ENCODE results near the gene RIMBP2.

The RIMBP2 gene

GRCh38 chr12:130375296-130376287 is 340.5 kb downstream of the RIMBP2 start:
- Histone ChIP-seq H4K20me1 (ENCODE audit: insufficient read depth, low read length) (no peaks in the 10 kb centered on the region), H3K36me3 (ENCODE audit: insufficient read depth, low read length) (no peaks in the 10 kb centered on the region), H3K4me2 (ENCODE audit: insufficient read depth, low read length) (no peak overlapping the region), H2AFZ (ENCODE audit: low read depth, low read length) (no peak overlapping the region), H3K9ac (ENCODE audit: low read depth, low read length) (no peak overlapping the region), H3K79me2 (ENCODE audit: insufficient read depth, low read length) (no peaks in the 10 kb centered on the region), H3K27ac (ENCODE audit: low read length) (no peak overlapping the region), H3K4me1 (ENCODE audit: insufficient read depth, low read length) (no peaks in the 10 kb centered on the region), H3K9me3 (ENCODE audit: insufficient read depth, low read length, severe bottlenecking) (no peaks in the 10 kb centered on the region), H3K4me3 (ENCODE audit: low read depth in 1 of 2, low read length in 2 of 2) (no peak overlapping the region), H3K27me3 (ENCODE audit: insufficient read depth, low read length, poor library complexity) (peaks cover 12% of the 10 kb centered on the region)
- no peak for ATAC-seq (ENCODE audit: insufficient read depth, low read depth)
- no peak for DNase-seq
- TF ChIP-seq EZH2 (IDR thresholded peaks at IDR 0.05; ENCODE audit: borderline replicate concordance, low read depth, low read length, severe bottlenecking) (no peak), CTCF (IDR thresholded peaks at IDR 0.05; ENCODE audit: borderline replicate concordance, extremely low read depth, low read length, poor library complexity, severe bottlenecking) (no peak)

- Histone ChIP-seq H3K9me3 (ENCODE audit: insufficient read depth, low read length, severe bottlenecking) (no peaks in the 10 kb centered on the region), H3K27me3 (ENCODE audit: insufficient read depth, low read length, poor library complexity) (peaks cover 12% of the 10 kb centered on the region), H3K9ac (ENCODE audit: low read depth, low read length) (no peak overlapping the region), H4K20me1 (ENCODE audit: insufficient read depth, low read length) (no peaks in the 10 kb centered on the region), H2AFZ (ENCODE audit: low read depth, low read length) (no peak overlapping the region), H3K4me2 (ENCODE audit: insufficient read depth, low read length) (no peak overlapping the region), H3K4me1 (ENCODE audit: insufficient read depth, low read length) (no peaks in the 10 kb centered on the region), H3K79me2 (ENCODE audit: insufficient read depth, low read length) (no peaks in the 10 kb centered on the region), H3K4me3 (ENCODE audit: low read depth in 1 of 2, low read length in 2 of 2) (no peak overlapping the region), H3K27ac (ENCODE audit: low read length) (no peak overlapping the region), H3K36me3 (ENCODE audit: insufficient read depth, low read length) (no peaks in the 10 kb centered on the region)
- no peak for DNase-seq
- no peak for ATAC-seq (ENCODE audit: insufficient read depth, low read depth)
- TF ChIP-seq EZH2 (IDR thresholded peaks at IDR 0.05; ENCODE audit: borderline replicate concordance, low read depth, low read length, severe bottlenecking) (no peak), CTCF (IDR thresholded peaks at IDR 0.05; ENCODE audit: borderline replicate concordance, extremely low read depth, low read length, poor library complexity, severe bottlenecking) (no peak)
Observed at GRCh38 chr12:130374083-130374482, 342.0 kb downstream of the RIMBP2 start.

GRCh38 chr12:130372936-130373335 is 343.2 kb downstream of the RIMBP2 start:
- H3K27ac ChIP-seq (ENCODE audit: low read length) = no peak overlapping the region
- H3K36me3 ChIP-seq (ENCODE audit: insufficient read depth, low read length) = no peaks in the 10 kb centered on the region
- no peak for DNase-seq
- no peak overlapping the region for H2AFZ ChIP-seq (ENCODE audit: low read depth, low read length)
- TF ChIP-seq EZH2 (IDR thresholded peaks at IDR 0.05; ENCODE audit: borderline replicate concordance, low read depth, low read length, severe bottlenecking) (no peak), CTCF (IDR thresholded peaks at IDR 0.05; ENCODE audit: borderline replicate concordance, extremely low read depth, low read length, poor library complexity, severe bottlenecking) (no peak)
- H3K9ac ChIP-seq (ENCODE audit: low read depth, low read length) = no peak overlapping the region
- H3K4me3 ChIP-seq (ENCODE audit: low read depth in 1 of 2, low read length in 2 of 2) = no peak overlapping the region
- no peaks in the 10 kb centered on the region for H3K4me1 ChIP-seq (ENCODE audit: insufficient read depth, low read length)
- H3K27me3 ChIP-seq (ENCODE audit: insufficient read depth, low read length, poor library complexity) = peaks cover 12% of the 10 kb centered on the region
- H3K79me2 ChIP-seq (ENCODE audit: insufficient read depth, low read length) = no peaks in the 10 kb centered on the region
- no peak for ATAC-seq (ENCODE audit: insufficient read depth, low read depth)
- H4K20me1 ChIP-seq (ENCODE audit: insufficient read depth, low read length) = no peaks in the 10 kb centered on the region
- H3K4me2 ChIP-seq (ENCODE audit: insufficient read depth, low read length) = no peak overlapping the region
- H3K9me3 ChIP-seq (ENCODE audit: insufficient read depth, low read length, severe bottlenecking) = no peaks in the 10 kb centered on the region
